OCI-LY7 (cell line): ENCODE data around the gene DENND2D. TPM values are rescaled to one million over a fixed set of nuclear protein-coding genes. Genes with fewer than 3 reads are reported as not detected.

Source experiments
- Bru-seq: library from RNA; stranded (reverse); fragments of 400-500 nt; gene quantifications from one replicate; lab custom pipeline; 2021; lab: Mats Ljungman, UMichigan
- BruChase-seq, 2 experiments: library from RNA; stranded (reverse); fragments of 400-500 nt; gene quantifications; one replicate each; lab custom pipeline; 2021; lab: Mats Ljungman, UMichigan
- BruUV-seq: library from RNA; stranded (reverse); fragments of 400-500 nt; replicated peaks from 2 replicates; lab custom pipeline; 2021; lab: Mats Ljungman, UMichigan
- CTCF ChIA-PET: fragments of 300-600 bp; sonication (Branson Sonifier 250); formaldehyde crosslinking; loops from one replicate; lab custom pipeline; 2022; ENCODE audit warnings: antibody characterized with exemption; ENCODE audit not compliant: unreplicated experiment; lab: Charles Lee
- POLR2A ChIA-PET: fragments of 300-600 bp; sonication (Branson Sonifier 250); formaldehyde crosslinking; loops from one replicate; lab custom pipeline; 2022; ENCODE audit warnings: antibody characterized with exemption; lab: Charles Lee
- DNase-seq: peaks from one replicate; pipeline ENCODE4 v3.0.0-alpha.2; 2015; ENCODE audit warnings: low spot score
- H2AFZ ChIP-seq: fragments of 200-600 bp; sonication (generic), shearing (Covaris generic); 2 replicates; pipeline ENCODE4 v1.6.1; 2014; ENCODE audit warnings: mild to moderate bottlenecking, antibody characterized with exemption, low read length, moderate library complexity
- H3K27ac ChIP-seq: fragments of 200-600 bp; sonication (generic); 2 replicates; pipeline ENCODE4 v1.5.1; 2014; ENCODE audit warnings: mixed run types, low read depth, mild to moderate bottlenecking, moderate library complexity, low read length, inconsistent platforms; ENCODE audit not compliant: poor library complexity, severe bottlenecking
- H3K36me3 ChIP-seq: fragments of 200-600 bp; sonication (generic); 2 replicates; pipeline ENCODE4 v1.6.1; 2014; ENCODE audit warnings: mild to moderate bottlenecking, antibody characterized with exemption, low read length, moderate library complexity, mixed read lengths; ENCODE audit not compliant: insufficient read depth
- H3K4me1 ChIP-seq: fragments of 200-600 bp; sonication (generic); 2 replicates; pipeline ENCODE4 v1.5.1; 2014; ENCODE audit warnings: mild to moderate bottlenecking, low read length; ENCODE audit not compliant: insufficient read depth, poor library complexity, severe bottlenecking
- H3K4me2 ChIP-seq: fragments of 200-600 bp; sonication (generic); 2 replicates; pipeline ENCODE4 v1.6.1; 2014; ENCODE audit warnings: mild to moderate bottlenecking, low read length
- H3K4me3 ChIP-seq: fragments of 200-600 bp; sonication (generic); 2 replicates; pipeline ENCODE4 v1.5.1; 2014; ENCODE audit warnings: mild to moderate bottlenecking, low read depth, low read length; ENCODE audit not compliant: poor library complexity, severe bottlenecking
- H3K79me2 ChIP-seq: fragments of 200-600 bp; sonication (generic); 2 replicates; pipeline ENCODE4 v1.6.1; 2016; ENCODE audit warnings: low read depth, mild to moderate bottlenecking, low read length, moderate library complexity, mixed read lengths; ENCODE audit not compliant: insufficient read depth
- H3K9me2 ChIP-seq: fragments of 200-600 bp; sonication (generic); 2 replicates; pipeline ENCODE4 v1.6.1; 2016; ENCODE audit warnings: mild to moderate bottlenecking, low read length, mixed read lengths; ENCODE audit not compliant: insufficient read depth
- H3K9me3 ChIP-seq: fragments of 200-600 bp; sonication (generic); 2 replicates; pipeline ENCODE4 v1.6.1; 2014; ENCODE audit warnings: mild to moderate bottlenecking, mixed run types, low read length, mixed read lengths
- H4K20me1 ChIP-seq: fragments of 200-600 bp; sonication (generic); 2 replicates; pipeline ENCODE4 v1.6.1; 2014; ENCODE audit warnings: mild to moderate bottlenecking, antibody characterized with exemption, low read length, moderate library complexity, mixed read lengths; ENCODE audit not compliant: insufficient read depth
- CTCF ChIP-seq: fragments of 200-600 bp; sonication (generic); conservative IDR thresholded peaks from 2 replicates; pipeline ENCODE4 v1.5.1; 2014; ENCODE audit warnings: mild to moderate bottlenecking, antibody characterized with exemption, low read length, moderate library complexity, mixed read lengths
- EZH2phosphoT487 ChIP-seq: fragments of 200-600 bp; sonication (generic); IDR thresholded peaks from 2 replicates; pipeline ENCODE4 v1.6.1; 2018; ENCODE audit warnings: low read depth, borderline replicate concordance, mild to moderate bottlenecking, mixed run types, antibody characterized with exemption, low read length, moderate library complexity, mixed read lengths
- intact Hi-C: fragments of 100-400 bp; cut with micrococcal nuclease; formaldehyde crosslinking; loops from one replicate; pipeline ENCODE4 v1.10.0; 2022; ENCODE audit not compliant: unreplicated experiment
- long read RNA-seq: library from polyadenylated mRNA; stranded (forward); transcript quantifications from one replicate; pipeline ENCODE4 v2.0.0, GENCODE V29; 2022
- total RNA-seq, 2 experiments: library from RNA; depleted of rRNA in 1 of 2; stranded (reverse); fragments of >200 nt in 1 of 2; shearing (Covaris generic) in 1 of 2; gene quantifications; 2 replicates each; pipeline ENCODE4 v1.2.3, GENCODE V29; 2014 to 2022

The DENND2D gene, protein sequence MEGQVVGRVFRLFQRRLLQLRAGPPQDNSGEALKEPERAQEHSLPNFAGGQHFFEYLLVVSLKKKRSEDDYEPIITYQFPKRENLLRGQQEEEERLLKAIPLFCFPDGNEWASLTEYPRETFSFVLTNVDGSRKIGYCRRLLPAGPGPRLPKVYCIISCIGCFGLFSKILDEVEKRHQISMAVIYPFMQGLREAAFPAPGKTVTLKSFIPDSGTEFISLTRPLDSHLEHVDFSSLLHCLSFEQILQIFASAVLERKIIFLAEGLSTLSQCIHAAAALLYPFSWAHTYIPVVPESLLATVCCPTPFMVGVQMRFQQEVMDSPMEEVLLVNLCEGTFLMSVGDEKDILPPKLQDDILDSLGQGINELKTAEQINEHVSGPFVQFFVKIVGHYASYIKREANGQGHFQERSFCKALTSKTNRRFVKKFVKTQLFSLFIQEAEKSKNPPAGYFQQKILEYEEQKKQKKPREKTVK
- total RNA-seq (2014; rRNA removed; shearing (Covaris generic)) (34.4 and 39.9 TPM in 2 replicates), total RNA-seq (2022) (9.8 and 13.5 TPM in 2 replicates), Bru-seq, nascent RNA (percentile 49 among the genes with signal in this experiment), BruChase-seq, experiment 1, labeled RNA remaining after a 6-hour chase (percentile 37 among the genes with signal in this experiment), BruChase-seq, experiment 2, labeled RNA remaining after a 2-hour chase (percentile 44 among the genes with signal in this experiment)
- long read RNA-seq, transcript DENND2D-202 (12 exons, 1,894 nt): major isoform, 9 of 20 reads
- long read RNA-seq, partial matches to known transcripts: 1 of 20 reads
- long read RNA-seq, other reads (novel, unspliced or antisense): 10 of 20 reads

DNA sequence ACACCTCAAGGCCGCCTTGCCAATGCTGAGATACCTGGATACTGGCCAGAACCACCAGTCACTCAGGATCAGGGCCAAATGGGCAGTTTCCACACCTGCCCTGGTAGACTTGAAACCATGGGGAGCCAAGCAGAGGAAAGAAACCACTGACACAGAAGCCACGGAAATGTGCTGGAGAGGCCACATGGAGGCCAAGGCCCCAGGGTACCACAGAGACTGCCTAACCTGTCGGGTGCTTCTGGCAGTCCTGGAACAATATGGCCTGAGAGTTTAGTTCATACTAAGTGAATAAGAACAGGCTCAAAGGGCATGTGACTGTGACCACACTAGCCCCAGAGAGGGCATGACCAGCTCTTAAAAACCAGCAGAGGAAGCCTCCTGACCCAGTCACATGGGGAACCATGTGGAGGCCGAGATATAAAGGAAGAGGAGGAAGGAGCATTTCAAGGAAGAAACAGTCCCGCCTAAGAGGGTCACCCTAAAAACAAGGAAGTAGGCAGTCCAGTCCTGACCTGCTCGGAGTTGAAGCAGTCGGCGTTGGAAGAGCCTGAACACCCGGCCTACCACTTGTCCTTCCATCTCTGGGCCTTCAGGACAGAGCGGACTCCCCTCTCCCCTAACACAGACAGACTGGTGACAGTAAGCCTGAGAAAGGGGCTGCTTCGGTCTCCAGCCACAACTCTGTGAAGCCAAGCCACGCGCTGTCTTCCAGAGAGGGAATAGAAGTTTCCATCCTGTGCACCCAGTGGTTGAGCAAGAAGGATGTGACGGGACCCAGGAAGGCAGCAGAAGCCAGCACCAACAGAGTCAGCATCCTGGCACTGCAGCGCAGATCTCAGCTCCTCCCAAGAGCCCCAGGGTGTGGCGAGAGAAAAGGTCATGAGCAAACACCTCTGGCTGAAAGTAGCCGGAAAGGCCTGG lies at the start of gene DENND2D:
DENND2D (minus strand) TSS at position 766 of the 921 bp plus-strand sequence; CDS start at position 579, 187 bp downstream.
- ChIA-PET CTCF (interaction anchor here (1.4 kb wide), 1 partner anchor 14 kb away, joined by 5 read pairs; no protein-coding TSS in a partner anchor), POLR2A (interaction anchor here (0.9 to 2.6 kb wide), 5 partner anchors 12 to 21 kb away, joined by 3 to 19 read pairs (median 8); no protein-coding TSS in a partner anchor)
- no peak for DNase-seq
- H2AFZ ChIP-seq: peak within 1 kb of the TSS; percentile 1; the same call in 1 of the 2 replicates
- H3K4me1 ChIP-seq: peaks cover 70% of the 10 kb centered on the region
- BruUV-seq: no TSS peak
- TF ChIP-seq CTCF (no peak), EZH2phosphoT487 (no peak)
- H3K9me3 ChIP-seq: no peaks in the 10 kb centered on the region
- peaks cover 15% of the 10 kb centered on the region; the same call in 1 of the 2 replicates for H3K36me3 ChIP-seq
- H3K79me2 ChIP-seq: peaks cover 7% of the 10 kb centered on the region; the same call in 1 of the 2 replicates
- no peaks in the 10 kb centered on the region for H4K20me1 ChIP-seq
- H3K9me2 ChIP-seq: no peaks in the 10 kb centered on the region
- intact Hi-C loops: loop anchor here (5.0 kb wide), 1 partner anchor 58 kb away; the partner anchor contains the start of genes CEPT1 and DRAM2
- H3K27ac ChIP-seq: peak within 1 kb of the TSS; percentile 7
- no peak within 1 kb of the TSS for H3K4me3 ChIP-seq
- peak within 1 kb of the TSS; percentile 98 for H3K4me2 ChIP-seq

- no TSS peak for BruUV-seq
- ChIA-PET POLR2A (interaction anchor here (0.6 to 1.4 kb wide), 4 partner anchors 8 to 336 kb away, joined by 3 to 4 read pairs (median 3); no protein-coding TSS in a partner anchor), CTCF (no interaction called here)
These were observed 49.5 kb upstream of the DENND2D start for GRCh38 chr1:111249960-111250359.

More at GRCh38 chr1:111249960-111250359, 49.5 kb upstream of the DENND2D start:
- intact Hi-C loops: no loop called here
- no peak overlapping the region for H3K27ac ChIP-seq
- H3K9me2 ChIP-seq: no peaks in the 10 kb centered on the region
- H3K4me1 ChIP-seq: no peaks in the 10 kb centered on the region
- no peaks in the 10 kb centered on the region for H3K79me2 ChIP-seq
- TF ChIP-seq EZH2phosphoT487: no peak
- no peak for TF ChIP-seq CTCF
- no peak overlapping the region for H2AFZ ChIP-seq
- no peak for DNase-seq
- H3K36me3 ChIP-seq: no peaks in the 10 kb centered on the region
- H3K9me3 ChIP-seq: no peaks in the 10 kb centered on the region
- no peaks in the 10 kb centered on the region for H4K20me1 ChIP-seq
- H3K4me2 ChIP-seq: no peak overlapping the region
- H3K4me3 ChIP-seq: no peak overlapping the region
